ENCODE results near the gene CCDC93.

DNA sequence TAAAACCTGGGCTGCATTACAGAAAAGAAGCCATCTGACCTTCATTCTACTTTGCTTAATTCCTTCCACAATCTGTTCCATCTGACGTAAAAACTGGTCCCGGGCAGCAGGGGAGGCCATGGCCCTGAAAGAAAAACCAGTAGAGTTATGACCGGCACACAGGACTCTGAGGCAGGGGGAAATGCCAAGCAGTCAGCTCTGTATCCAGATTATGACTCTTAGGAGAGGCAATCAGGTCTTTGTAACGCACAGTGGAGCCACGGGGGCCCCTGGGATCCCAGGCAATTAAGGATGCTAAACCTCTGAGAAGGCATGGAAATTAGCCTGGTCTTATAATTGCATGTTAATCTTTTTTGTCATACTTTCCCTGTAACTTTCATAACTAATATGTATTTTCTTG, 78.4 kb downstream of the CCDC93 start:
- TF ChIP-seq, protein P1, sequence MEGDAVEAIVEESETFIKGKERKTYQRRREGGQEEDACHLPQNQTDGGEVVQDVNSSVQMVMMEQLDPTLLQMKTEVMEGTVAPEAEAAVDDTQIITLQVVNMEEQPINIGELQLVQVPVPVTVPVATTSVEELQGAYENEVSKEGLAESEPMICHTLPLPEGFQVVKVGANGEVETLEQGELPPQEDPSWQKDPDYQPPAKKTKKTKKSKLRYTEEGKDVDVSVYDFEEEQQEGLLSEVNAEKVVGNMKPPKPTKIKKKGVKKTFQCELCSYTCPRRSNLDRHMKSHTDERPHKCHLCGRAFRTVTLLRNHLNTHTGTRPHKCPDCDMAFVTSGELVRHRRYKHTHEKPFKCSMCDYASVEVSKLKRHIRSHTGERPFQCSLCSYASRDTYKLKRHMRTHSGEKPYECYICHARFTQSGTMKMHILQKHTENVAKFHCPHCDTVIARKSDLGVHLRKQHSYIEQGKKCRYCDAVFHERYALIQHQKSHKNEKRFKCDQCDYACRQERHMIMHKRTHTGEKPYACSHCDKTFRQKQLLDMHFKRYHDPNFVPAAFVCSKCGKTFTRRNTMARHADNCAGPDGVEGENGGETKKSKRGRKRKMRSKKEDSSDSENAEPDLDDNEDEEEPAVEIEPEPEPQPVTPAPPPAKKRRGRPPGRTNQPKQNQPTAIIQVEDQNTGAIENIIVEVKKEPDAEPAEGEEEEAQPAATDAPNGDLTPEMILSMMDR (IDR thresholded peaks at IDR 0.05) = no peak
- TF ChIP-seq POLR2AphosphoS5 (IDR thresholded peaks at IDR 0.05) = no peak
- no peak for TF ChIP-seq POLR2A (IDR thresholded peaks at IDR 0.05)

Data from breast epithelium (tissue), 3 donors.